Astrocyte (in vitro differentiated cells and primary cell): ENCODE data around the gene PEMT. TPM values are rescaled to one million over a fixed set of nuclear protein-coding genes. Genes with fewer than 3 reads are reported as not detected.

Source experiments
- DNase-seq: peaks from one replicate; pipeline ENCODE4 v3.0.0-alpha.2; 2010; ENCODE audit warnings: low read depth
- FAIRE-seq: peaks from 2 replicates; lab custom pipeline; 2011; peaks lifted over from hg19 to GRCh38; lab: Jason Lieb, UNC
- H2AFZ ChIP-seq: 2 replicates; pipeline ENCODE4 v1.6.0; 2012; ENCODE audit warnings: low read depth, low read length, inconsistent platforms
- H3K27ac ChIP-seq: 2 replicates; pipeline ENCODE4 v1.5.1; 2011; ENCODE audit warnings: low read depth, low read length, inconsistent platforms
- H3K27me3 ChIP-seq: 2 replicates; pipeline ENCODE4 v1.6.0; 2011; ENCODE audit warnings: low read length, inconsistent platforms; ENCODE audit not compliant: insufficient read depth
- H3K36me3 ChIP-seq: 2 replicates; pipeline ENCODE4 v1.5.1; 2011; ENCODE audit warnings: low read length, inconsistent platforms; ENCODE audit not compliant: insufficient read depth
- H3K4me1 ChIP-seq: 2 replicates; pipeline ENCODE4 v1.5.1; 2011; ENCODE audit warnings: low read length, inconsistent platforms; ENCODE audit not compliant: insufficient read depth
- H3K4me2 ChIP-seq: 2 replicates; pipeline ENCODE4 v1.6.0; 2012; ENCODE audit warnings: low read length, inconsistent platforms
- H3K4me3 ChIP-seq: 2 replicates; pipeline ENCODE4 v1.5.1; 2011; ENCODE audit warnings: low read depth, mild to moderate bottlenecking, low read length, inconsistent platforms; ENCODE audit not compliant: insufficient read depth
- H3K79me2 ChIP-seq: 2 replicates; pipeline ENCODE4 v1.6.0; 2012; ENCODE audit warnings: mild to moderate bottlenecking, low read length, inconsistent platforms; ENCODE audit not compliant: insufficient read depth
- H3K9ac ChIP-seq: 2 replicates; pipeline ENCODE4 v1.6.0; 2012; ENCODE audit warnings: mild to moderate bottlenecking, low read length, inconsistent platforms
- H3K9me3 ChIP-seq: 2 replicates; pipeline ENCODE4 v1.5.1; 2012; ENCODE audit warnings: low read depth, mild to moderate bottlenecking, low read length, inconsistent platforms; ENCODE audit not compliant: insufficient read depth
- H4K20me1 ChIP-seq: 2 replicates; pipeline ENCODE4 v1.6.0; 2012; ENCODE audit warnings: low read length, inconsistent platforms; ENCODE audit not compliant: insufficient read depth
- H3K27ac Mint-ChIP-seq: one replicate; pipeline ENCODE4 v1.8.0; 2021; ENCODE audit warnings: mild to moderate bottlenecking, mixed read lengths; ENCODE audit not compliant: unreplicated experiment
- H3K27me3 Mint-ChIP-seq: one replicate; pipeline ENCODE4 v1.8.0; 2021; ENCODE audit warnings: low read depth, mixed read lengths; ENCODE audit not compliant: unreplicated experiment
- H3K36me3 Mint-ChIP-seq: one replicate; pipeline ENCODE4 v1.8.0; 2021; ENCODE audit warnings: low read depth, mixed read lengths; ENCODE audit not compliant: unreplicated experiment
- H3K4me1 Mint-ChIP-seq: one replicate; pipeline ENCODE4 v1.8.0; 2021; ENCODE audit warnings: low read depth, mixed read lengths; ENCODE audit not compliant: unreplicated experiment
- H3K4me3 Mint-ChIP-seq: one replicate; pipeline ENCODE4 v1.8.0; 2021; ENCODE audit warnings: mild to moderate bottlenecking, moderate library complexity, mixed read lengths; ENCODE audit not compliant: unreplicated experiment
- H3K9me3 Mint-ChIP-seq: one replicate; pipeline ENCODE4 v1.8.0; 2021; ENCODE audit warnings: mild to moderate bottlenecking, mixed read lengths; ENCODE audit not compliant: unreplicated experiment
- CTCF ChIP-seq: IDR thresholded peaks from 2 replicates; pipeline ENCODE4 v1.5.1; 2011; ENCODE audit warnings: low read depth, mild to moderate bottlenecking, inconsistent platforms, low read length, moderate library complexity; ENCODE audit not compliant: insufficient read depth
- EZH2 ChIP-seq: IDR thresholded peaks from 2 replicates; pipeline ENCODE4 v1.6.1; 2012; ENCODE audit warnings: mild to moderate bottlenecking, low read length, inconsistent platforms; ENCODE audit not compliant: insufficient read depth
- total RNA-seq: library from RNA; stranded (reverse); gene quantifications from 2 replicates; pipeline ENCODE4 v1.2.1, GENCODE V29; 2021

Gene PEMT
- total RNA-seq, 1 donor from 2014 or later, result 19.5 TPM

GRCh38 chr17:17581509-17581908 lies 10.0 kb downstream of the PEMT start:
- no peaks in the 10 kb centered on the region for H3K4me1 ChIP-seq
- no peak for DNase-seq
- H3K36me3 Mint-ChIP-seq, result no peaks in the 10 kb centered on the region
- H2AFZ ChIP-seq, result no peak overlapping the region
- peaks cover 10% of the 10 kb centered on the region for H3K79me2 ChIP-seq
- H3K36me3 ChIP-seq, result no peaks in the 10 kb centered on the region
- peaks cover 24% of the 10 kb centered on the region for H4K20me1 ChIP-seq
- no peak overlapping the region for H3K27ac Mint-ChIP-seq
- no peaks in the 10 kb centered on the region for H3K27me3 Mint-ChIP-seq
- H3K9me3 Mint-ChIP-seq, result no peaks in the 10 kb centered on the region
- H3K4me2 ChIP-seq, result no peak overlapping the region
- no peak overlapping the region for H3K4me3 Mint-ChIP-seq
- H3K9ac ChIP-seq, result no peak overlapping the region
- TF ChIP-seq CTCF, result no peak
- no peak for TF ChIP-seq EZH2
- no peaks in the 10 kb centered on the region for H3K9me3 ChIP-seq
- no peak overlapping the region for H3K27ac ChIP-seq
- H3K4me1 Mint-ChIP-seq, result peaks cover 12% of the 10 kb centered on the region
- FAIRE-seq, result no peak
- no peaks in the 10 kb centered on the region for H3K27me3 ChIP-seq
- no peak overlapping the region for H3K4me3 ChIP-seq

- no peak for TF ChIP-seq CTCF
- TF ChIP-seq EZH2, result no peak
- Mint-ChIP-seq H3K27ac (no peak overlapping the region), H3K27me3 (no peaks in the 10 kb centered on the region)
These were observed 10.6 kb downstream of the PEMT start for GRCh38 chr17:17580662-17581470.

GRCh38 chr17:17579691-17580090 lies 11.8 kb downstream of the PEMT start:
- H3K4me2 ChIP-seq, result no peak overlapping the region
- no peaks in the 10 kb centered on the region for H3K27me3 ChIP-seq

More at GRCh38 chr17:17580662-17581470, 10.6 kb downstream of the PEMT start:
- H3K9me3 Mint-ChIP-seq, result no peaks in the 10 kb centered on the region
- Histone ChIP-seq H3K4me1 (no peaks in the 10 kb centered on the region), H3K27me3 (no peaks in the 10 kb centered on the region), H2AFZ (no peak overlapping the region), H3K36me3 (no peaks in the 10 kb centered on the region), H4K20me1 (peaks cover 22% of the 10 kb centered on the region), H3K9ac (no peak overlapping the region), H3K4me2 (no peak overlapping the region), H3K9me3 (no peaks in the 10 kb centered on the region), H3K27ac (no peak overlapping the region), H3K79me2 (peaks cover 6% of the 10 kb centered on the region), H3K4me3 (no peak overlapping the region)
- no peak for FAIRE-seq
- H3K36me3 Mint-ChIP-seq, result no peaks in the 10 kb centered on the region
- peaks cover 12% of the 10 kb centered on the region for H3K4me1 Mint-ChIP-seq
- no peak overlapping the region for H3K4me3 Mint-ChIP-seq
- DNase-seq, result no peak

More at GRCh38 chr17:17579691-17580090, 11.8 kb downstream of the PEMT start:
- H3K4me3 Mint-ChIP-seq, result no peak overlapping the region
- H3K4me1 ChIP-seq, result peaks cover 4% of the 10 kb centered on the region
- H3K4me1 Mint-ChIP-seq, result peaks cover 19% of the 10 kb centered on the region
- H3K36me3 Mint-ChIP-seq, result peaks cover 3% of the 10 kb centered on the region
- no peaks in the 10 kb centered on the region for H3K9me3 ChIP-seq
- H3K9ac ChIP-seq, result no peak overlapping the region
- TF ChIP-seq EZH2, result no peak
- TF ChIP-seq CTCF, result no peak
- FAIRE-seq (no peak), DNase-seq (no peak)
- no peak overlapping the region for H3K4me3 ChIP-seq
- H3K9me3 Mint-ChIP-seq, result no peaks in the 10 kb centered on the region
- H2AFZ ChIP-seq, result no peak overlapping the region
- peaks cover 27% of the 10 kb centered on the region for H4K20me1 ChIP-seq
- no peaks in the 10 kb centered on the region for H3K27me3 Mint-ChIP-seq
- H3K27ac ChIP-seq, result no peak overlapping the region
- no peak overlapping the region for H3K27ac Mint-ChIP-seq
- H3K36me3 ChIP-seq, result no peaks in the 10 kb centered on the region
- peaks cover 6% of the 10 kb centered on the region for H3K79me2 ChIP-seq
